ENCODE results near the gene LILRB3. TPM values are rescaled to one million over a fixed set of nuclear protein-coding genes. Genes with fewer than 3 reads are reported as not detected.
"Not testable (repeated sequence)": the region's sequence is repeated elsewhere in the genome, so short reads cannot be mapped to it uniquely, and the experiment has no call there.

LILRB3 gene
- polyA plus RNA-seq, 4 donors = 0.83 to 1.7 (median 1.1) TPM

DNA sequence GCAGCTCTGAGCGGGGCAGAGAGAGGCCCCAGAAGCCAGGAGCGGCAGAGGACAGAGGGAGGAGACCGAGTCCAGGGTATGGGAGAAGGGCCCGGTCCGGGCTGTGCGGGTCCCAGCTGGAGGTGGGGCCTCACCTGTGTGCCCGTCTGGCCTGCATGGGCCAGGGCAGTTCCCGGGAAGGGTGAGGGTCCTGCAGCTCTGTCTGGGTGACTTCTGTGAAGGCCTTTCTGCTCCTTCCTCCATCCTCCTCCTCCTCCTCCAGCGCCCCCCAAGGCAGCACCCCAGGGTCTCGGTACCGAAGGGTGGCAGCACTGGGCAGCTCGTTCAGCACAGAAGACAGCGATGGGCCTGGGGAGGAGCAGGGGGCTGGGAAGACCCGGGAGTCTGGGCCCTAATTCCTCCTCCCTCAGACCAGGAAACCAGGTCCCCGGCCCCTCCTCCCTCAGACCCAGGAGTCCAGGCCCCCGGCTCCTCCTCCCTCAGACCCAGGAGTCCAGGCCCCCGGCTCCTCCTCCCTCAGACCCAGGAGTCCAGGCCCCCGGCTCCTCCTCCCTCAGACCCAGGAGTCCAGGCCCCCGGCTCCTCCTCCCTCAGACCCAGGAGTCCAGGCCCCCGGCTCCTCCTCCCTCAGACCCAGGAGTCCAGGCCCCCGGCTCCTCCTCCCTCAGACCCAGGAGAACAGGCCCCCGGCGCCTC is 50.9 kb downstream of the LILRB3 start:
- DNase-seq (ENCODE audit: low read depth in 4 of 4, low spot score in 3 of 4) = not testable (repeated sequence)

DNA sequence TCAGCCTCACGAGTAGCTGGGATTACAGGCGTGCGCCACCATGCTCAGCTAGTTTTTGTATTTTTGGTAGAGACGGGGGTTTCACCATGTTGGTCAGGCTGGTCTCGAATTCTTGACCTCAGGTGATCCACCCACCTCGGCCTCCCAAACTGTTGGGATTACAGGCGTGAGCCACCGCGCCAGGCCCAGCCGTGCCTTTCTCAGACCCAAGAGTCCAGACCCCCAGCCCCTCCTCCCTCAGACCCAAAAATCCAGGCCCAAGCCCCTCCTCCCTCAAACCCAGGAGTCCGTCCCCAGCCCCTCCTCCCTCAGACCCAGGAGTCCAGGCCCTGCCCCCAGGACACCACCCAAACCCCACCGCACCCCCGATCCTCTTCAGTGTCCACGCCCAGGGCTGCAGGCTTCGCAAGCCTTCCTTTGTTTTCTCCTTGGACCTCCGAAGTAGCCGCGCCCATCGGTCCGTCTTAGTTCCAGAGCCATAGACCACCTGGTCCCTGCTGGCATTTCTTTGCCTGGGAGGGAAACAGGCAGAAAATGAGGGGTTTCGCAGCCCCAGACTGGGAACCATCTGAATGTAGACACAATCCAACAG is 53.6 kb downstream of the LILRB3 start:
- no peak for DNase-seq (ENCODE audit: low read depth in 4 of 4, low spot score in 3 of 4)

GRCh38 chr19:54168174-54168917 is 54.5 kb downstream of the LILRB3 start:
- peak; percentile 71 to 86 (median 82) for DNase-seq (ENCODE audit: low read depth in 4 of 4, low spot score in 3 of 4)

Other genes with a start within 250 kb of the LILRB3 start
- 1 to 10 TPM in 1 of 4 donors, under 1 TPM in 3; 0.77 to 1.5 (median 0.84) TPM for gene CACNG6, start 231.4 kb downstream of the LILRB3 start, polyA plus RNA-seq (ENCODE audit: insufficient read length in 4 of 4)
- under 1 TPM in 2 of 4 donors, not detected in 2; 0.17 to 0.18 TPM for gene VSTM1, start 159.1 kb downstream of the LILRB3 start, polyA plus RNA-seq (ENCODE audit: insufficient read length in 4 of 4)
- gene TARM1, start 141.6 kb downstream of the LILRB3 start, polyA plus RNA-seq (ENCODE audit: insufficient read length in 4 of 4) = not detected
- under 1 TPM; 0.15 to 0.33 (median 0.21) TPM for gene OSCAR, start 122.2 kb downstream of the LILRB3 start, polyA plus RNA-seq (ENCODE audit: insufficient read length in 4 of 4)
- 100 to 1,000 TPM; 103 to 139 (median 114) TPM for gene NDUFA3, start 120.2 kb downstream of the LILRB3 start, polyA plus RNA-seq (ENCODE audit: insufficient read length in 4 of 4)
- 10 to 100 TPM; 14.3 to 22.6 (median 14.4) TPM for gene TFPT, start 107.3 kb downstream of the LILRB3 start, polyA plus RNA-seq (ENCODE audit: insufficient read length in 4 of 4)
- 10 to 100 TPM; 64.7 to 81.6 (median 67.2) TPM for gene PRPF31, start 107.3 kb downstream of the LILRB3 start, polyA plus RNA-seq (ENCODE audit: insufficient read length in 4 of 4)
- gene CNOT3, start 85.2 kb downstream of the LILRB3 start, polyA plus RNA-seq (ENCODE audit: insufficient read length in 4 of 4) = 10 to 100 TPM; 61.5 to 76.2 (median 64.8) TPM
- 1 to 10 TPM; 7.9 to 9.6 (median 8.4) TPM for gene LENG1, start 63.3 kb downstream of the LILRB3 start, polyA plus RNA-seq (ENCODE audit: insufficient read length in 4 of 4)
- 10 to 100 TPM; 26.9 to 35.6 (median 33.7) TPM for gene TMC4, start 49.8 kb downstream of the LILRB3 start, polyA plus RNA-seq (ENCODE audit: insufficient read length in 4 of 4)
- gene MBOAT7, start 33.4 kb downstream of the LILRB3 start, polyA plus RNA-seq (ENCODE audit: insufficient read length in 4 of 4) = 10 to 100 TPM; 65.8 to 86.6 (median 70.3) TPM
- 10 to 100 TPM; 52.4 to 68.5 (median 54.5) TPM for gene TSEN34, start 31.7 kb downstream of the LILRB3 start, polyA plus RNA-seq (ENCODE audit: insufficient read length in 4 of 4)
- 1,000 to 10,000 TPM; 1,225 to 2,135 (median 1,430) TPM for gene RPS9, start 22.1 kb downstream of the LILRB3 start, polyA plus RNA-seq (ENCODE audit: insufficient read length in 4 of 4)
- under 1 TPM; 0.25 to 0.83 (median 0.65) TPM for gene LILRA6, start 19.8 kb upstream of the LILRB3 start, polyA plus RNA-seq (ENCODE audit: insufficient read length in 4 of 4)
- gene LILRB5, start 34.3 kb upstream of the LILRB3 start, polyA plus RNA-seq (ENCODE audit: insufficient read length in 4 of 4) = 1 to 10 TPM; 1.9 to 2.6 (median 2.1) TPM
- gene LILRB2, start 58.1 kb upstream of the LILRB3 start, polyA plus RNA-seq (ENCODE audit: insufficient read length in 4 of 4) = 1 to 10 TPM in 2 of 4 donors, under 1 TPM in 2; 0.87 to 1.5 (median 1.0) TPM
- gene LILRA5, start 90.2 kb upstream of the LILRB3 start, polyA plus RNA-seq (ENCODE audit: insufficient read length in 4 of 4) = 1 to 10 TPM in 1 of 4 donors, under 1 TPM in 3; 0.17 to 1.2 (median 0.34) TPM
- gene LILRA4, start 116.2 kb upstream of the LILRB3 start, polyA plus RNA-seq (ENCODE audit: insufficient read length in 4 of 4) = under 1 TPM in 3 of 4 donors, not detected in 1; 0.04 to 0.20 (median 0.12) TPM
- gene LAIR1, start 141.9 kb upstream of the LILRB3 start, polyA plus RNA-seq (ENCODE audit: insufficient read length in 4 of 4) = 1 to 10 TPM; 3.3 to 5.6 (median 4.7) TPM
- 10 to 100 TPM in 1 of 4 donors, 1 to 10 TPM in 3; 6.7 to 14.1 (median 8.1) TPM for gene TTYH1, start 192.5 kb upstream of the LILRB3 start, polyA plus RNA-seq (ENCODE audit: insufficient read length in 4 of 4)
- 100 to 1,000 TPM; 126 to 169 (median 150) TPM for gene LENG8, start 226.2 kb upstream of the LILRB3 start, polyA plus RNA-seq (ENCODE audit: insufficient read length in 4 of 4)
- gene LENG9, start 240.8 kb upstream of the LILRB3 start, polyA plus RNA-seq (ENCODE audit: insufficient read length in 4 of 4) = 1 to 10 TPM; 1.4 to 2.9 (median 1.8) TPM

Measured in right renal pelvis (tissue), 4 donors.